A549 (cell line): ENCODE results near the gene NAGPA. TPM values are rescaled to one million over a fixed set of nuclear protein-coding genes. Genes with fewer than 3 reads are reported as not detected.
"Not testable (repeated sequence)": the region's sequence is repeated elsewhere in the genome, so short reads cannot be mapped to it uniquely, and the experiment has no call there.

ENCODE experiments used
- ATAC-seq, 2 experiments: fragments of 200-7000 bp in 1 of 2; fragments of >200 bp in 1 of 2; cut with Nextera tagmentation in 1 of 2; cut with Tn5 transposase in 1 of 2; 3 replicates each; pipeline versions ENCODE4 v1.8.0 to v1.9.1; 2018 to 2020; ENCODE audit warnings: mild to moderate bottlenecking in 1 of 2, moderate library complexity in 1 of 2
- CTCF ChIA-PET: fragments of 300-600 bp; sonication (Branson Sonifier 250); formaldehyde crosslinking; extraction: SDS; loops from one replicate; lab custom pipeline; 2021; ENCODE audit warnings: antibody characterized with exemption, inconsistent platforms; lab: Yijun Ruan, JAX
- POLR2A ChIA-PET: fragments of 350-600 bp; formaldehyde crosslinking; extraction: SDS; loops from one replicate; lab custom pipeline; 2021; ENCODE audit warnings: antibody characterized with exemption, inconsistent platforms; lab: Yijun Ruan, JAX
- DNase-seq, 2 experiments: peaks; one replicate each; pipeline versions ENCODE4 v3.0.0 to v3.0.0-alpha.2; 2011 to 2016; ENCODE audit warnings: low read depth in 1 of 2, low spot score in 1 of 2
- FAIRE-seq: peaks from 2 replicates; lab custom pipeline; 2011; peaks lifted over from hg19 to GRCh38; lab: Jason Lieb, UNC
- H3K27ac ChIP-seq, 2 experiments: fragments of >200 bp; sonication (Bioruptor Twin); formaldehyde crosslinking; 3 replicates each; pipeline ENCODE4 v1.5.1; 2016 to 2017
- H3K4me1 ChIP-seq: fragments of >200 bp; sonication (Bioruptor Twin); formaldehyde crosslinking; 3 replicates; pipeline ENCODE4 v1.6.1; 2016
- H3K4me2 ChIP-seq: fragments of >200 bp; sonication (Bioruptor Twin); formaldehyde crosslinking; 3 replicates; pipeline ENCODE4 v1.6.1; 2016
- H3K4me3 ChIP-seq: fragments of >200 bp; sonication (Bioruptor Twin); formaldehyde crosslinking; 3 replicates; pipeline ENCODE4 v1.5.1; 2016
- H3K9me3 ChIP-seq: fragments of >200 bp; sonication (Bioruptor Twin); formaldehyde crosslinking; 3 replicates; pipeline ENCODE4 v1.6.1; 2016
- CBX2 ChIP-seq: fragments of 200-600 bp; sonication (generic); IDR thresholded peaks from 2 replicates; pipeline ENCODE4 v1.6.1; 2016; ENCODE audit warnings: low read depth, mild to moderate bottlenecking, borderline replicate concordance
- CBX8 ChIP-seq: fragments of 200-600 bp; sonication (generic); IDR thresholded peaks from 2 replicates; pipeline ENCODE4 v1.6.1; 2016
- EHF ChIP-seq: fragments of 250-450 bp; sonication (Bioruptor Pico); IDR thresholded peaks from 2 replicates; pipeline ENCODE4 v1.5.0; 2020; ENCODE audit warnings: mild to moderate bottlenecking
- EHMT2 ChIP-seq: fragments of 200-600 bp; sonication (generic); IDR thresholded peaks from 2 replicates; pipeline ENCODE4 v1.6.1; 2016; ENCODE audit warnings: antibody characterized with exemption, low read depth, mild to moderate bottlenecking, moderate library complexity
- ESRRA ChIP-seq: fragments of 150-350 bp; IDR thresholded peaks from 2 replicates; pipeline ENCODE4 v1.6.1; 2014; ENCODE audit warnings: mild to moderate bottlenecking, low read length, borderline replicate concordance
- FOSB ChIP-seq: fragments of 250-450 bp; sonication (Bioruptor Pico); IDR thresholded peaks from 2 replicates; pipeline ENCODE4 v1.5.0; 2020; ENCODE audit warnings: mild to moderate bottlenecking, moderate library complexity
- FOSL2 ChIP-seq, 2 experiments: fragments of 450-650 bp in 1 of 2; fragments of >200 bp in 1 of 2; sonication (Bioruptor Twin) in 1 of 2; formaldehyde crosslinking; IDR thresholded peaks; 2 replicates each; pipeline versions ENCODE4 v1.5.0 to v1.6.1; 2016 to 2020; ENCODE audit warnings: mild to moderate bottlenecking in 1 of 2, moderate library complexity in 1 of 2
- HES2 ChIP-seq: fragments of >200 bp; sonication (Bioruptor Twin); formaldehyde crosslinking; IDR thresholded peaks from 2 replicates; pipeline ENCODE4 v1.6.1; 2016
- JUN ChIP-seq, 2 experiments: fragments of >200 bp; sonication (Bioruptor Twin); formaldehyde crosslinking; IDR thresholded peaks; 2 replicates in 1 of 2; 3 replicates in 1 of 2; pipeline ENCODE4 v1.6.1; 2016 to 2017
- KDM1A ChIP-seq: fragments of 200-600 bp; sonication (generic); IDR thresholded peaks from 2 replicates; pipeline ENCODE4 v1.6.1; 2016; ENCODE audit warnings: low read depth, mild to moderate bottlenecking
- KDM5A ChIP-seq: fragments of 200-600 bp; sonication (generic); IDR thresholded peaks from 2 replicates; pipeline ENCODE4 v1.6.1; 2016; ENCODE audit warnings: antibody characterized with exemption, mild to moderate bottlenecking
- MAFK ChIP-seq: fragments of 450-650 bp; IDR thresholded peaks from 2 replicates; pipeline ENCODE4 v1.6.1; 2014; ENCODE audit not compliant: partially characterized antibody
- MAZ ChIP-seq: fragments of 150-350 bp; IDR thresholded peaks from 2 replicates; pipeline ENCODE4 v1.6.1; 2014; ENCODE audit warnings: antibody characterized with exemption, low read depth, low read length, borderline replicate concordance
- MYC ChIP-seq: IDR thresholded peaks from 2 replicates; pipeline ENCODE4 v1.6.1; 2012; ENCODE audit warnings: mild to moderate bottlenecking, inconsistent platforms, low read length, improper control_type of control experiment, borderline replicate concordance
- NPAS2 ChIP-seq: fragments of 250-450 bp; sonication (Bioruptor Pico); IDR thresholded peaks from 2 replicates; pipeline ENCODE4 v1.8.0; 2022; ENCODE audit warnings: mild to moderate bottlenecking, moderate library complexity, borderline replicate concordance
- NR3C1 ChIP-seq: fragments of >200 bp; sonication (Bioruptor Twin); formaldehyde crosslinking; IDR thresholded peaks from 3 replicates; pipeline ENCODE4 v1.6.1; 2017
- PHF8 ChIP-seq: fragments of 200-600 bp; sonication (generic); IDR thresholded peaks from 2 replicates; pipeline ENCODE4 v1.6.1; 2016; ENCODE audit warnings: low read depth, mild to moderate bottlenecking, antibody characterized with exemption, moderate library complexity, borderline replicate concordance
- POLR2A ChIP-seq: IDR thresholded peaks from 2 replicates; pipeline ENCODE4 v1.6.1; 2012; ENCODE audit warnings: mild to moderate bottlenecking, low read length
- POLR2AphosphoS2 ChIP-seq: conservative IDR thresholded peaks from 2 replicates; pipeline ENCODE4 v1.6.1; 2012; ENCODE audit warnings: low read length, improper control_type of control experiment, inconsistent platforms
- SREBF2 ChIP-seq: fragments of 450-650 bp; IDR thresholded peaks from 2 replicates; pipeline ENCODE4 v1.6.1; 2014; ENCODE audit warnings: mild to moderate bottlenecking, moderate library complexity
- TFCP2L1 ChIP-seq: fragments of 250-450 bp; sonication (Bioruptor Pico); IDR thresholded peaks from 2 replicates; pipeline ENCODE4 v1.5.0; 2021; ENCODE audit warnings: mild to moderate bottlenecking
- TP53 ChIP-seq: fragments of 250-450 bp; sonication (Bioruptor Pico); IDR thresholded peaks from 2 replicates; pipeline ENCODE4 v1.5.0; 2021; ENCODE audit warnings: mild to moderate bottlenecking, moderate library complexity
- ZC3H11A ChIP-seq: fragments of 450-650 bp; IDR thresholded peaks from 2 replicates; pipeline ENCODE4 v1.6.1; 2014; ENCODE audit warnings: antibody characterized with exemption, mild to moderate bottlenecking
- ZFP36 ChIP-seq: fragments of 450-650 bp; IDR thresholded peaks from 2 replicates; pipeline ENCODE4 v1.6.1; 2014; ENCODE audit warnings: borderline replicate concordance; ENCODE audit not compliant: partially characterized antibody
- ZSCAN20 ChIP-seq: fragments of 250-450 bp; sonication (Bioruptor Pico); IDR thresholded peaks from 2 replicates; pipeline ENCODE4 v1.8.0; 2022; ENCODE audit warnings: mild to moderate bottlenecking, moderate library complexity
- WGBS: methylation state at CpG from one replicate; pipeline ENCODE4 v1.1.6; 2017; ENCODE audit errors: missing lambda C conversion rate; 5-methylcytosine and 5-hydroxymethylcytosine counted together
- polyA plus RNA-seq, 4 experiments: library from polyadenylated mRNA; depleted of rRNA in 3 of 4; stranded (reverse); fragments of >200 nt; fragmentation: RNase III in 1 of 4; extraction: RNeasy Plus Mini Kit Qiagen cat#74134 plus additional on column Dnase treatment in 1 of 4; gene quantifications; 2 replicates in 3 of 4; 3 replicates in 1 of 4; pipeline ENCODE4 v1.2.3, GENCODE V29; 2011 to 2017
- TF ChIP-seq, protein P1 (sequence below): IDR thresholded peaks from 2 replicates; pipeline ENCODE4 v1.6.1; 2012
- TF ChIP-seq, protein P2 (sequence below): IDR thresholded peaks from 2 replicates; pipeline ENCODE4 v1.6.1; 2012
- TF ChIP-seq, protein P3 (sequence below): fragments of 450-650 bp; IDR thresholded peaks from 2 replicates; pipeline ENCODE4 v1.6.1; 2014; ENCODE audit warnings: antibody characterized with exemption
- TF ChIP-seq, protein P4 (sequence below): fragments of 250-450 bp; sonication (Bioruptor Pico); IDR thresholded peaks from 2 replicates; pipeline ENCODE4 v1.5.0; 2021; ENCODE audit warnings: mild to moderate bottlenecking, moderate library complexity, borderline replicate concordance

The NAGPA gene
- polyA plus RNA-seq, 2 of the 4 experiments (the other 2 are of a cell fraction), result 6.5 to 17.3 TPM

- TF ChIP-seq TFCP2L1 (CRISPR knock-in tag) (no peak), NPAS2 (CRISPR knock-in tag) (no peak), SREBF2 (no peak), FOSB (CRISPR knock-in tag) (no peak), POLR2A (no peak), CBX8 (no peak), MYC (no peak), TP53 (no peak), ZSCAN20 (CRISPR knock-in tag) (no peak), POLR2AphosphoS2 (no peak), MAZ (no peak)
- TF ChIP-seq, protein P1, sequence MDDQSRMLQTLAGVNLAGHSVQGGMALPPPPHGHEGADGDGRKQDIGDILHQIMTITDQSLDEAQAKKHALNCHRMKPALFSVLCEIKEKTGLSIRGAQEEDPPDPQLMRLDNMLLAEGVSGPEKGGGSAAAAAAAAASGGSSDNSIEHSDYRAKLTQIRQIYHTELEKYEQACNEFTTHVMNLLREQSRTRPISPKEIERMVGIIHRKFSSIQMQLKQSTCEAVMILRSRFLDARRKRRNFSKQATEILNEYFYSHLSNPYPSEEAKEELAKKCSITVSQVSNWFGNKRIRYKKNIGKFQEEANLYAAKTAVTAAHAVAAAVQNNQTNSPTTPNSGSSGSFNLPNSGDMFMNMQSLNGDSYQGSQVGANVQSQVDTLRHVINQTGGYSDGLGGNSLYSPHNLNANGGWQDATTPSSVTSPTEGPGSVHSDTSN, result no peak
- TF ChIP-seq, protein P2, sequence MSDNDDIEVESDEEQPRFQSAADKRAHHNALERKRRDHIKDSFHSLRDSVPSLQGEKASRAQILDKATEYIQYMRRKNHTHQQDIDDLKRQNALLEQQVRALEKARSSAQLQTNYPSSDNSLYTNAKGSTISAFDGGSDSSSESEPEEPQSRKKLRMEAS, result no peak
- FAIRE-seq (no peak), DNase-seq (no peak), ATAC-seq (no peak)
- Histone ChIP-seq H3K27ac (no peak overlapping the region), H3K4me2 (no peak overlapping the region), H3K4me3 (no peak overlapping the region), H3K9me3 (no peaks in the 10 kb centered on the region), H3K4me1 (peaks cover 4% of the 10 kb centered on the region; the same call in 1 of the 3 replicates)
- 94% methylated on average over 13 of the region's 13 CpGs for WGBS
- CTCF ChIA-PET, result interaction anchor here (3.7 kb wide), 1 partner anchor 14 kb away, joined by 24 read pairs; no protein-coding TSS in a partner anchor
- POLR2A ChIA-PET, result no interaction called here
Measured at GRCh38 chr16:5077304-5077703, 43.6 kb upstream of the NAGPA start.

DNA sequence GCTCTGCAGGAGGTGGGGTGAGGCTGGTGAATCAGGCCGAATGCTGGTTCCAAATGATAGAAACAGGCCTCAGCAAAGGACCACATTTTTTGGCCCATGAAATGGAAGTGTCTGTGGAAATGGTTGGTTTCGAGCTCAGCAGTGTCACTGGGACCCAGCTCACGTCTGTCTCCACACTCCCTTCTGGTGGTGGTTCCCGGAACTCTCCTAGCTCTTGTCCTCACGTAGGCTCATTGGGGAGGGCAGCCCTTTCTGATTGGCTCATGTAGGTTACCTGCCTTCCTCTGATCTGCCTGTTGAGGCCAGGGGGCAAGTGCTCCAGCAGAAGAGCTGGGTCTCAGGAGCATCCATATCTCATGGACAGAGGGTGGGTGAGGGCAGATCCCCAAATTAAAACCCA lies 41.9 kb upstream of the NAGPA start:
- no peak overlapping the region for H3K4me2 ChIP-seq
- CTCF ChIA-PET, result interaction anchor here (0.6 to 3.7 kb wide), 6 partner anchors 9 to 21 kb away, joined by 3 to 24 read pairs (median 4); no protein-coding TSS in a partner anchor
- H3K27ac ChIP-seq, result no peak overlapping the region
- ATAC-seq (no peak), DNase-seq (peak in 1 of 2 experiments; percentile 16), FAIRE-seq (no peak)
- no peak overlapping the region for H3K4me3 ChIP-seq
- 84% methylated on average over 5 of the region's 5 CpGs for WGBS
- no peak for TF ChIP-seq FOSL2 (IDR thresholded peaks at IDR 0.05)
- TF ChIP-seq FOSL2 (CRISPR knock-in tag; IDR thresholded peaks at IDR 0.05), result no peak
- TF ChIP-seq ESRRA, result no peak
- TF ChIP-seq KDM1A, result no peak
- TF ChIP-seq TP53, result no peak
- TF ChIP-seq EHF, result no peak
- TF ChIP-seq TFCP2L1 (CRISPR knock-in tag), result no peak
- no peak for TF ChIP-seq JUN (IDR thresholded peaks at IDR 0.05)
- TF ChIP-seq EHMT2, result no peak
- no peak for TF ChIP-seq CBX2
- no peak for TF ChIP-seq KDM5A
- POLR2A ChIA-PET, result interaction anchor here (0.7 kb wide), 1 partner anchor 22 kb away, joined by 4 read pairs; the partner anchor contains the start of gene EEF2KMT
- H3K4me1 ChIP-seq, result peaks cover 4% of the 10 kb centered on the region; the same call in 1 of the 3 replicates
- H3K9me3 ChIP-seq, result no peaks in the 10 kb centered on the region

- H3K4me2 ChIP-seq, DNase-seq, POLR2A ChIA-PET, H3K9me3 ChIP-seq, H3K4me3 ChIP-seq, H3K27ac ChIP-seq, H3K4me1 ChIP-seq, ATAC-seq, FAIRE-seq: not testable (repeated sequence)
- CTCF ChIA-PET, result interaction anchor here (3.0 kb wide), 1 partner anchor 11 kb away, joined by 15 read pairs; no protein-coding TSS in a partner anchor
- WGBS, result 90% methylated on average over 15 of the region's 15 CpGs
Measured at GRCh38 chr16:5073771-5074170, 40.0 kb upstream of the NAGPA start.

DNA sequence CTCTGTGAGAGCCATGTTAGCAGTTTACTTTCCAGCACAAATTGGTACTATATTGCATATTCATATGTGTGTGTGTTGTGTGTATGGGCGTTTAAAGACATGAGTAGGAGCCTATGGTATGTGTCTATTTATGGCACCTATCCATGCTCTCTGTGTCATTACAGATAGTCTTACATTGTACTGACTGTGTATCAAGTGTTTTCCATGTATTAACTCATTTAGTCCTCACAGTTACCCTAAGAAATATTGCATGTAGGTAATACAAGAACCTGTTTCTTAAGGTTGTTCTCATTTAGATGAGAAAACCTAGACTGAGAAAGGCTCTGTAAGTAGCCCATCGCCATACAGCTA lies 39.5 kb upstream of the NAGPA start:
- peak overlapping the region; percentile 88; the same call in 1 of the 3 replicates for H3K4me2 ChIP-seq
- DNase-seq (no peak), ATAC-seq (no peak), FAIRE-seq (no peak)
- 76% methylated on average over 2 of the region's 2 CpGs for whole genome bisulfite sequencing
- H3K4me3 ChIP-seq, result no peak overlapping the region
- CTCF ChIA-PET, result interaction anchor here (1.5 kb wide), 2 partner anchors 9 to 19 kb away, joined by 3 to 4 read pairs; no protein-coding TSS in a partner anchor
- no peaks in the 10 kb centered on the region for H3K9me3 ChIP-seq
- H3K4me1 ChIP-seq, result peaks cover 4% of the 10 kb centered on the region; the same call in 1 of the 3 replicates
- POLR2A ChIA-PET, result no interaction called here
- no peak overlapping the region for H3K27ac ChIP-seq
- TF ChIP-seq ZC3H11A, result no peak
- TF ChIP-seq PHF8, result no peak
- no peak for TF ChIP-seq HES2
- TF ChIP-seq, protein P3, sequence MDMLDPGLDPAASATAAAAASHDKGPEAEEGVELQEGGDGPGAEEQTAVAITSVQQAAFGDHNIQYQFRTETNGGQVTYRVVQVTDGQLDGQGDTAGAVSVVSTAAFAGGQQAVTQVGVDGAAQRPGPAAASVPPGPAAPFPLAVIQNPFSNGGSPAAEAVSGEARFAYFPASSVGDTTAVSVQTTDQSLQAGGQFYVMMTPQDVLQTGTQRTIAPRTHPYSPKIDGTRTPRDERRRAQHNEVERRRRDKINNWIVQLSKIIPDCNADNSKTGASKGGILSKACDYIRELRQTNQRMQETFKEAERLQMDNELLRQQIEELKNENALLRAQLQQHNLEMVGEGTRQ, result no peak
- no peak for TF ChIP-seq ZFP36
- no peak for TF ChIP-seq MAFK
- TF ChIP-seq, protein P4, sequence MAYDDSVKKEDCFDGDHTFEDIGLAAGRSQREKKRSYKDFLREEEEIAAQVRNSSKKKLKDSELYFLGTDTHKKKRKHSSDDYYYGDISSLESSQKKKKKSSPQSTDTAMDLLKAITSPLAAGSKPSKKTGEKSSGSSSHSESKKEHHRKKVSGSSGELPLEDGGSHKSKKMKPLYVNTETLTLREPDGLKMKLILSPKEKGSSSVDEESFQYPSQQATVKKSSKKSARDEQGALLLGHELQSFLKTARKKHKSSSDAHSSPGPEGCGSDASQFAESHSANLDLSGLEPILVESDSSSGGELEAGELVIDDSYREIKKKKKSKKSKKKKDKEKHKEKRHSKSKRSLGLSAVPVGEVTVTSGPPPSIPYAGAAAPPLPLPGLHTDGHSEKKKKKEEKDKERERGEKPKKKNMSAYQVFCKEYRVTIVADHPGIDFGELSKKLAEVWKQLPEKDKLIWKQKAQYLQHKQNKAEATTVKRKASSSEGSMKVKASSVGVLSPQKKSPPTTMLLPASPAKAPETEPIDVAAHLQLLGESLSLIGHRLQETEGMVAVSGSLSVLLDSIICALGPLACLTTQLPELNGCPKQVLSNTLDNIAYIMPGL (CRISPR knock-in tag), result no peak
- TF ChIP-seq MAZ, result no peak
- no peak for TF ChIP-seq NR3C1
- no peak for TF ChIP-seq NPAS2 (CRISPR knock-in tag)
